Uterus (tissue), 2 donors: ENCODE measurements around the gene PAPPA2.

ENCODE experiments used
- POLR2A ChIP-seq, 2 donors: fragments of 450-650 bp; IDR thresholded peaks; one replicate each; pipeline ENCODE4 v1.6.1; 2016; ENCODE audit warnings: antibody characterized with exemption in 2 of 2, mild to moderate bottlenecking in 1 of 2, moderate library complexity in 1 of 2
- TF ChIP-seq, protein P1 (sequence below), 4 experiments: fragments of 200-600 bp in 2 of 4; fragments of 450-650 bp in 2 of 4; sonication (generic) in 2 of 4; IDR thresholded peaks; one replicate each; pipeline ENCODE4 v1.5.1; 2016 to 2019; ENCODE audit warnings: antibody characterized with exemption in 4 of 4, mild to moderate bottlenecking in 2 of 4, moderate library complexity in 1 of 4

DNA sequence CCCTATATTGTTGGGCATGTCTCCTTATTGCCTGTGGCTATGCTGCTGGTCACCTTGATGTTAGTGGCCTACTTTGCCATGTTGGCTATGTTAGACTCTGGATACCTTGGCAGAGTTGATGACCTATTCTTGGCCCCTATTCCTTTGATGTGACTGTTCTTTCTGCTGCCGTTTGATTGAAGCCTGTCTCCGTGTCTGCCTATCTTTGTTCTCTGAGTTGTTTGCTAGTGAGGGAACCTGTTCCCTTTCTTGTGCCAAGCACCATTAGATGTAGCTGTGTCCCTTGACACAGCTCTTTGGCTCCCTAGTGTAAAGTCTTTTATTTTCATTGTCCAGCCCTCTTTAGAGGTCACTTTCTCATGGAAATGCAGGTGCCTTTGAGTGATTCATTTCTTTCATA lies 28.7 kb upstream of the PAPPA2 start:
- TF ChIP-seq, protein P1, sequence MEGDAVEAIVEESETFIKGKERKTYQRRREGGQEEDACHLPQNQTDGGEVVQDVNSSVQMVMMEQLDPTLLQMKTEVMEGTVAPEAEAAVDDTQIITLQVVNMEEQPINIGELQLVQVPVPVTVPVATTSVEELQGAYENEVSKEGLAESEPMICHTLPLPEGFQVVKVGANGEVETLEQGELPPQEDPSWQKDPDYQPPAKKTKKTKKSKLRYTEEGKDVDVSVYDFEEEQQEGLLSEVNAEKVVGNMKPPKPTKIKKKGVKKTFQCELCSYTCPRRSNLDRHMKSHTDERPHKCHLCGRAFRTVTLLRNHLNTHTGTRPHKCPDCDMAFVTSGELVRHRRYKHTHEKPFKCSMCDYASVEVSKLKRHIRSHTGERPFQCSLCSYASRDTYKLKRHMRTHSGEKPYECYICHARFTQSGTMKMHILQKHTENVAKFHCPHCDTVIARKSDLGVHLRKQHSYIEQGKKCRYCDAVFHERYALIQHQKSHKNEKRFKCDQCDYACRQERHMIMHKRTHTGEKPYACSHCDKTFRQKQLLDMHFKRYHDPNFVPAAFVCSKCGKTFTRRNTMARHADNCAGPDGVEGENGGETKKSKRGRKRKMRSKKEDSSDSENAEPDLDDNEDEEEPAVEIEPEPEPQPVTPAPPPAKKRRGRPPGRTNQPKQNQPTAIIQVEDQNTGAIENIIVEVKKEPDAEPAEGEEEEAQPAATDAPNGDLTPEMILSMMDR (IDR thresholded peaks at IDR 0.05): no peak
- no peak for TF ChIP-seq POLR2A (IDR thresholded peaks at IDR 0.05)
